DMS53 (cell line): ENCODE results near the gene ZNF608.
A peak's percentile ranks its signal among the peaks of the same experiment; 100 is the strongest.

Experiments used
- DNase-seq: peaks from one replicate; lab custom pipeline; 2025; lab: John Stamatoyannopoulos, UW

Gene ZNF608

GRCh38 chr5:124755041-124755440, 8.6 kb upstream of the ZNF608 start:
- DNase-seq = no peak

GRCh38 chr5:124754206-124754927, 7.9 kb upstream of the ZNF608 start:
- DNase-seq = no peak

DNA sequence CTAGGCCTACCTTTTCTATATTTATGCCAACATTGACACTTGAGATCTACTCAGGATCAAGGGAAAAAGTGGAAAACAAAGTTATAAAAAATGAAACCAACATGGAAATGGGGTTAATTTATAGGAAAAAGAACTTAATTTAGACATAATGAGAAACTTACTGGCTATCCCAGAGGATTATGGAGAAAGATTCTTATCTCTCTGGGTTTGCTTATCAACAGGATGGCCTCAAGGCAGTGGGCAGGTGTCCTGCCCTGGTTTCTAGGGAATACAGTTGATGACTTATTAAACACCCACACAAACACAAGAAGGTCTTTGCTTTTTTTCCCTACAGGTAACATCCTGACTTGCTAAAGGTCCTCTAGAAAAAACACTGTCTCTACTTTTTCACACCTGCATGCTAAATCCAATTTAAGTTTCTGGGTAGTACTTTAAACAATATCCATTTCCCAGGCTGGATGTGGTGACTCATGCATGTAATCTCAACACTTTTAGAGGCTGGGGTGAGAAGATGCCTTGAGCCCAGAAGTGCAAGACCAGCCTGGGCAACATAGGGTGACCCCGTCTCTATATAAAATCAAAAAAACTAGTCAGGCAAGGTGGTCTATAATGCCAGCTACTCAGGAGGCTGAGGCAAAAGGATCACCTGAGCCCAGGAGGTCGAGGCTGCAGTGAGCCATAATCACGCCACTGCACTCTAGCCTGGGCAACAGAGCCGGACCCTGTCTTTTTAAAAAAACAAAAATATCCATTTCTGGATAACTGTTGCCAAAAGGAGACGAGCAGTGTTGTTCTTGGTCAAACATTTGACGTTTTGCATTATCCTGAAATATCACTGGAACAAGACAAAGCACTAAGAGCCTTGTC, 6.6 kb upstream of the ZNF608 start:
- DNase-seq = peak; percentile 34

DNA sequence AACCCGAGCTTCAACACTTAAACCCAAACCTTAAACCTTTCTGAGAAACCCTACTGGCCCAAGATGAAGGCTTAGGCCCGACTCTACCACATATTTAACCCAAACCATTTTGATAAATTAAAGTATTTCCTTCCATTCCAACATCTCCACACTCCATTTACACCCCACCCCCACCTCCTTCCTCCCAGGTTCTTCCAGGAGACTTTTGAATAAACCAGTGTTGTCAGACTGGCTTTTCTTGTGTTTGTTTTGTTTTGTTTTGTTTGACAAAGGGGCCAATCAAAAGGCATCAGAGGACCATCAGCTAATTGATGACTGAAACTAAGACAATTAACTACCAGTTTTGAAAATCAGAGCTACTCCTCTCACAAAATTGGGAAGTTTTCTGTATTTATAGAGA, 4.6 kb upstream of the ZNF608 start:
- DNase-seq = no peak

GRCh38 chr5:124748687-124749594, 2.5 kb upstream of the ZNF608 start:
- peak; percentile 98 for DNase-seq

DNA sequence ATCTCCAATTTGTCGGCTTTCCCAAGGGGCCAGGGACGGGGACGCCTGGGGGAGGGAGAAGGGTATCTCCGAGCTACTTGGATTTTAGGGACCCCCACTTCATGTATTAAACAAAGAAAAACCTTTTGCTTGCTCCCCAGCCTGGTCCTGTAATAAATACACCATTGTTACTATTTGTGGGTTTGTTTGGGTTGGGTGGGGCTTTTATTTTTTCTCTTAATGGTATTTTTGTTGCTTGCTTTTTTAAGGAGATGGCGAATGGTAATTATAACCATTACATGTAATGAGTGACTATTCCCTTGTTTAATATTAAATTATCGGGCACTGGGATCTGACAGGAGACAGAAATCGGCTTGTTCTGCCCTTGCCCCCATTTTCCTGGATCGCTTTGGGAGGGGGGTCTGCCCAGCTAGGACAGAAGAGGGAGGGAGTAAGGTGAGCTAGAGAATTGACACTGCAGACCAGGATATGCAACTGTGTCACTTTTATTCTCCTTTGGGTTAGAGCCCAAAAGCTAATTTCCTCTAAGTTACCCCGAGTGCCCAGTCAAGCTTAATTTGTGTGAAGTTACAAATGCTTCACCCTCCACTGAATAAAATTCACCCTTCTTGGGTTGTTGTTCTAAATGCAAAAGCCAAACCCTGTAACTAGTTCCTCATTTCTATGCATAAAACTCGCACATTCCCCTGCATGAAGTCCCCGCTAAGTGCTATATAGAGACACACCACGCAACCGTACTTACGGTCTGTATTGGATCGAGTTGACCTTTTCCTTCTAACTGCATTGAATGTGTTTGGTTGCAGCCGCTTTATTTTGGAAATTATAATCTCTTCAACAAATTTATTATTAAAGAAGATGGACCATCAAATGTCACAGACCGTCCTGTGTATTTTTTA, 1.6 kb upstream of the ZNF608 start:
- peak; percentile 86 for DNase-seq

DNA sequence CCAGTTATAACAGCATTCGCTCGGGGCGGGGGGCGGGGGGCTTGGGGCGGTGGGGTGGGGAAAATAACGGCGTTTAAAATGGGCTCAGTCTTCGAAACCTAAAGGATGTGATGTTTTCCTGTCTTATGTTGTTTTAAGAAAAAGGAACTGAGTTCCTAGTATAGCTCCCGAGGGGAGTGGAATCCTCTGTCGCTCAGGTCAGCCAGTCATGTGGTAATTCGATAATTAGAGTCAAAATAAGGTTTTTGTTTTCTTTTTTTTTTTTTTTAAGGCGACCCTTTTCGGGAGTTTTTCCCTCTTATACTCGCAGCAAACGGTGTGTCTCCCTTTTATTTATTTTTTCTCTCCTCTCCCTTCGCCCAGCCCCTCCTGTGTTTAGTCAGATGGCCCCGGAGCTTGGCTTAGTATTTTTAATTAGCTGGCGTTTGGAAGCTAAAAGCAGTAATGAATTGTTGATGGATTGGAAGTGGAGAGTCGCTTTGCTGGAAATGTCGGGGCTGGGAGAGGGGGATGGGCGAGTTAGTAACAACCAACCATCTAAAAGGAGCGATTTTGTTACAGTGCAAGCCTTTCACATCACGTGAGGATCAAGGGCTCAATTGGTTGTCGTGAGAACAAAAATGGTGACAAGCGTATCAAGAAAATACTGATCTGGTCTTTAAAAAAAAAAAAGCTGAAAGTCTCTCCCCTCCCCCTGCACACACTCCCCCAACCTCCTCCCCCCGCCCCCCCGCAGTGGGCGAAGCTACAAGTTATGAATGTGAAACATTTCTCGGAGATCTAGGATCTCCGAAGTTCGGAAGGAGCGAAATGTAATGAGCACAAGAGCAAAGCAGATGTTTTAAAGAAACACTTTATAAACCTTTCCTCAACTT, 714 bp upstream of the ZNF608 start:
- peak; percentile 95 for DNase-seq

- peak; percentile 43 for DNase-seq
These were observed 1.2 kb downstream of the ZNF608 start for GRCh38 chr5:124745007-124745927.

DNA sequence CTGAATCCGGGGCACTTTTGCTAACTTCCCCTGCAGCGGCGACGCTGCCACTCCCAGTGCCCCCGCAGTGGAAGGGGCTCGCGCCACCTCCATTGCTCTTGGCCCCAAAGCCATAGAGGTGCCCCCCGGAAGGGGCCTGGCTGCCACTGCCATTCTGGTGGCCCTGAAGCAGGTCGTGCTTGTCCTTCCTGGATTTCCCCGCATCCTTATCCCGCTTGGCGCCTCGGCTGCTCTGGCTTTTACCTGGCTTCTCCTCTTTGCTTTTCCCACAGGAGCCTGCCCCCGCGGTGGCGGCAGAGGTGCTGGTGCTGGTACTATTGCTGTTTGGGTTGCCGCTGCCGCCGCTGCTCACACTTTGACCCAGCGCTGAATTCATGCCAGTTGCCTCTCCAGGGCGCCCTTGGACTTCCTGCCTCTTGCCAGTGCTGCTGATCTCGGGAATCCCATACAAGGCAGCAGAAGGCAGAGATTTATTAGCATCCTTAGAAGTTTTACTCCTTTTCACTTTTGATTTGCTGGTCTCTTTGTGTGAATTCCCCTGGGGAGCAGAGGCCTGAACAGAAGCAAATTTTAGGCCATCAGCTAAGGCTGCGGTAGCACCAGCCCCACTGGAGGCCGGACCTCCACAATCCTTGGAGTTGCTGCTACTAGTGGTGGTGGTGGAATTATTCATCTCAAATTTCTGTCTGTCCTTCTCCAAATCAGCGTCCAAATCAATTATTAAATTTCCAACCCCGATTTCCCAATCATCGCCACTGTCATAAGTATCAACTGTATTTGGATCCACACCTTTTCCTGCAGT, 2.1 kb downstream of the ZNF608 start:
- DNase-seq = peak; percentile 63

DNA sequence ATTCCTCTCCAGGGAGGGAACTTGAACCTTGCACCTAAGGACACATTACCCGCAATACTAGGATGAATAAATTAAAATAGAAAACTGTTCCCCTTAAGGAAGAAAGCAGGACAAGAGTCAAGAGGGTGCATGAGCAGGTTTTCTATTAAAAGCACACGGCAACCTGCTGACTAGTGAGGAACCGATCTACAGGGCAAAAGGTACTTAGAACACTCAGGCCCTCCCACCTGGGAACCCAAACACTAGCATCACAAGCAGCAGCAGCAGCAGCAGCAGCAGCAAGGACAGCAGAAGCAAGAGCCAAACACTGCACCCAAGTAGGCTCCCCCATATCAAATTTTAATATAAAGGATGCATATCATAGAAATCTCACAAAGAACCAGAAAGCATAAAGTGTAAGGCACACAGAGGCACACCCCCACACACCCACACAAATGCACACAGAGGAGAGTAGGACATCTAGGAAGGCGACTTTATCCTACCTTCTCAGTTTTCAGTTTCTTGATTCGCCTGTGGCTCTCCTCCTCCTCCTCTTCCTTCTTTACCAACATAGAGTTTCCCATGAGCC, 2.8 kb downstream of the ZNF608 start:
- peak; percentile 78 for DNase-seq

GRCh38 chr5:124742983-124743601, 3.3 kb downstream of the ZNF608 start:
- DNase-seq = peak; percentile 66

- DNase-seq = no peak
These were observed 3.9 kb downstream of the ZNF608 start for GRCh38 chr5:124742521-124742920.

GRCh38 chr5:124741711-124742496, 4.5 kb downstream of the ZNF608 start:
- peak; percentile 20 for DNase-seq

- no peak for DNase-seq
These were observed 5.4 kb downstream of the ZNF608 start for GRCh38 chr5:124740991-124741583.

DNA sequence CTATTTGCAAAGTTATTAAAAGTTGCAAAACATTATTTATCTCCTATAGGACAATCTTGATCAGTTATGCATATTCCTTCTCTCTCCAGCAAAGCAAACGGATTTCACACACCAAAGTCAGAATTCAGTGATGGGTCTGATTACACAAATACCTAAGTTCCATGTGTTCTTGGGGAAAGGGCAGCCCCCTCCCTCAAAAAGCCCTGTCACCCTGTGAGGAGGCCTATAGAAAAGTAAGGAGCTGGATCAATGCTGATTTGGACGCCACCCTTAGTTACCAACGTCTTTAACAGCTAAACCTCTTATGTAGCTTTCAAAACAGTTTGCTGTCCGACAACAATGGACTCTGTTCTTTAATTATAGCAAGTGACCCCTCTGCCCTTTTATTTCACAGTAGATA, 6.4 kb downstream of the ZNF608 start:
- no peak for DNase-seq

- DNase-seq = no peak
These were observed 6.8 kb downstream of the ZNF608 start for GRCh38 chr5:124739634-124740025.
